SIG-M5 treated with dmso at 0.1 percent for 504 hours (cell line): ENCODE data around the gene CYP2U1.
"Not testable (repeated sequence)": the region's sequence is repeated elsewhere in the genome, so short reads cannot be mapped to it uniquely, and the experiment has no call there.

Experiments used
- DNase-seq: peaks from one replicate; lab custom pipeline; 2025; ENCODE audit not compliant: unreplicated experiment; lab: John Stamatoyannopoulos, UW

CYP2U1 gene

DNA sequence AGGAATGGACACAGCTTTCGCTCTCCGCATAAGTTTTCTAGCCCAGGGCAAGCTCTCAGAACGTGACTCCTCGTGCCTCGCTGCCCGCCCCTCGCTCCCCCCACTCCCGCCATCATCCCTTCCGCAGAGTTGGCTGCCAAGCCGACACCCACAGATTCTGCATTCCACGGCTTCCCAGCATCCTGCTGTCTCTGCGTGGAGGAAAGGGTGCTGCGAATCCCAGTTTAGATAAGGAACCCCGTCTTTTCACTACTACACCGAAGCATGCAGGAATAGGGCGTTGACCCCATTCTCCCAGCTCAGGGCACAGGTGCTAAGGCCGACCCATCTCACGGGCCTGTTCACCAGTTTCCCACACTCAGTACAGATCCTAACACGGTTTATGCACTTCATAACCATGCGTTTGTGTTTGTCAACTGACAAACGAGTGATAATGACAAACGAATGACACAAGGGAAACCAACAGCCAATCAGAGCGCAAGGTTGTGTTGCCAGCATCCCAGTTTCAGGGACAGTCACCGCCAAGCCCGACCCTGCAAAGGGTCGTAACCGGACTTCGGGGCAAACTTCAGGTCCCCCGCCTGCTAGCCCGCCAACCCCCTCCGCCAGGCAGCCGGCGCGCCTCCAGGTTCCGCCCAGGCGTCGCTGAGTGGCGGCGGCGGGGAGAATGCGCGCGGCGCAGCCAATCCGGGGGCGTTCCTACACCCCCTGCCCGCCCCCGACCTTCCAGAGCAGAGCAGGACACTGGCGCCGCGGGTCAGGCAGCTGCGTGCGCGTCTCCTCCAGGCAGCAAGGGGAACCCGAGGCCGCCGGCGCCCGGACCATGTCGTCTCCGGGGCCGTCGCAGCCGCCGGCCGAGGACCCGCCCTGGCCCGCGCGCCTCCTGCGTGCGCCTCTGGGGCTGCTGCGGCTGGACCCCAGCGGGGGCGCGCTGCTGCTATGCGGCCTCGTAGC lies at the start of gene CYP2U1:
CYP2U1 (plus strand) TSS at position 729 of the 954 bp plus-strand sequence; CDS start at position 824, 95 bp downstream.
- DNase-seq, result peak; percentile 63

DNA sequence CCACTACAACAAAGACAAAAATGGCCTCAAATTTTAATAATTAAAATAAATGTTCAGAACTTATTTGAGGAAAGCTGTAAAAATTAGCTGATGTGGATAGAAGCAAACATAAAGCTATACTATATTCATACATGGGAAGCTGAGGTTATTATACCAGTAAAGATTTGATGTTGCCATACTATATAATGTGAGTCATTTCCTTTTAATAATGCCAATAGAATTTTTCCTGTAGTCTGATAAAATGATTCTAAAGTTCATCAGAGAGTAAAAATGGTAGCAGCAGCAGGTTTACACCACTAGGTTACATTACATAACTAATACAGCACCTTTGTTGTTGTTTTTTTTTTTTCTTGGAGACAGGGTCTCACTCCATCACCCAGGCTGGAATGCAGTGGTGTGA lies 45.5 kb upstream of the CYP2U1 start:
- no peak for DNase-seq

DNA sequence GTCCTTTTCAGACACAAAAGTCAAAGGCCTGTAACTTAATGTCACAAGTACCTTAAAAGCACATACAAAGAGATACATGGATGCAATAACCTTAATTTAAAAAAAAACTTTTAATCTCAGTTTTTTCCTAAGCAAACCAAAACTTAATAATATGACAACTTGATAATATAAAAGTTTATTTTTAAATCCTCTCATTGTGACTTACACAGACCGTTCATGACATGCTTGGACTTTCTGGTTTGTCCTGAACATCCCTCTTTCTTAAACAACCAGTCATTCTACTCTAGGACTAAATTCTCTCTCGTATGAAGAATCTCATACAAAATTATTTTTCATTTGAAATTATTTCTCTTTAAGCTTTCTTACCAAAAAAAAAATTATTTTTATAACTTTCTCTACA lies 43.1 kb upstream of the CYP2U1 start:
- DNase-seq, result no peak

DNA sequence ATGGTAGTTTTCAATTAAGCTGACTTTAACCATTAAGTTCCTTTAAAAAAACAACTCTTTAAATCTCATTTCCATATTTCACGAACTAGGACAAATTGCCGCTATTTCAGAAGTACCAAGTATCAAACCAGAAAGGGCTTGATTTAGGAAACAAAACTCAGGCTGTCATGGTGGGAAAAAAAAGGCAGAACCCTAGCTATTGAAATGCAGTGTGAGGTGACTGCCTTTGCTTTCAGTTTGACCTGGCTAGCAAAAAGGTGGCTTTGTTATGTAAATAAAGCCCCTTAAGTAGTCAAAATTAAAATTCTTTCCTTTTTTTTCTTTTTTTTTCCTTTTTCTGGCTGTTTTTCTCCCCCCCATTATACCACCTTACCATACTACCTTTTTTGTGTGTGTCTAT lies 40.6 kb upstream of the CYP2U1 start:
- DNase-seq, result no peak

DNA sequence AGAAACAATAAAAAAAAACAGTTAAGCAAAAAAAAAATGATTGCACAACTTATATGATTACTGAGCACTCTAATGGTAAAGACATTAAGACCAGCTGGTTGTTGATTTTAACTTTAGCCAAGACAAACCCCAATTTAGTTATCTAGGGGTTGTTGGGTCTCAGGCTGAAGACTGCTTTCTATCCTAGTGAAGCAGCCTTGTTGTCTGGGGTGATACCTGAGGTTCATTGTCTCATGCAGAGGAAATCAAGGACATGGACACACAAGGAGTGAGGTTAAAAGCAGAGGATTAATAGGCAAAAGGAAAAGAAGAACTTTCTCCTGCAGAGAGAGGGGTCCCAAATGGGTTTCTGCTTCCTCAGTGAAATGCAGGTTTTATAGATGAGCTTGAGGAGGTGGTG lies 40.0 kb upstream of the CYP2U1 start:
- DNase-seq, result no peak

DNA sequence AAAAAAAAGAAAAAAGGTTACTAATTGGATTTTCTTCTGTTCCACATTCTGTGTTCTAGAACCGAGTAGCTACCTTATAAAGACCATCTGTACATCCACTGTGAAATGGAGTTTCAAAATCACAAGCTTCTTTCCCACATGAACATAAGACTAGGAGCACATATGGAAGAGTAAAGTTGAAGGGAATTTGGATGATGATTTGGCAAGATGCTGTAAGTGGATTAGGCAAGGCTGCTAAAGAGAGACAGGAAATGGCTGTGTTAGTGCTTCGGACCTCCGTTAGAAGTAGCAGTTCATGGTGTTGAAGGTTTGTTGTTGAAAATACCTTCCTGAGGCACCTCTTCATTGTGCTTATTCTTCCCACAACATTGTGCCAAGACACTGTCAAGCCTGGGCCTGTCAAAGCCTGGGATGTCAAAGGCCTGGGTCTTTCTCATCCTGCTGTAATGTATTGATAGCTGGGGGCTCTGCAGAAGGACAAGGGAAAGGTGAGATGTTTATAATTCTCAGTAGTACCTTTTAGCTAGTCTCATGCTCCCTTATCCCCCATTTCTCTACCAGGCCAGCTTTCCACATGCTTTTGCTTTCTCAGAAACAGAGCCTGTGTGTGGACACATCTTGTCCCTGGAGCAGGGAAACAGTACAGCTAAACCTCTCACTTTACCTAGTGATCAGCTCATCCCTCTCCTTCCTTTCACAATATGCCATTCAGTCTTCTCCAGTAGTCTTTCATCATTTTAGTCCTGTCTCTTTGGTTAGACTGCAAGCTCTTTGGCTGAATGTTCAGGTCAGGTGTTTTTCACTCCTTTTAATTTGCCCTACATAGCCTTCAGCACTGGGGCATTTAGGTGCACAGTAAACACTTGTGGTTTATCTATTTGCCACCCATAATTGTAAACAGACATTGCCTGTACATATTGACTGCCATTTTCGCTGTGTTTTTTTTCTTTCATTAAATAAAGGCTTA lies 37.9 kb upstream of the CYP2U1 start:
- no peak for DNase-seq

DNA sequence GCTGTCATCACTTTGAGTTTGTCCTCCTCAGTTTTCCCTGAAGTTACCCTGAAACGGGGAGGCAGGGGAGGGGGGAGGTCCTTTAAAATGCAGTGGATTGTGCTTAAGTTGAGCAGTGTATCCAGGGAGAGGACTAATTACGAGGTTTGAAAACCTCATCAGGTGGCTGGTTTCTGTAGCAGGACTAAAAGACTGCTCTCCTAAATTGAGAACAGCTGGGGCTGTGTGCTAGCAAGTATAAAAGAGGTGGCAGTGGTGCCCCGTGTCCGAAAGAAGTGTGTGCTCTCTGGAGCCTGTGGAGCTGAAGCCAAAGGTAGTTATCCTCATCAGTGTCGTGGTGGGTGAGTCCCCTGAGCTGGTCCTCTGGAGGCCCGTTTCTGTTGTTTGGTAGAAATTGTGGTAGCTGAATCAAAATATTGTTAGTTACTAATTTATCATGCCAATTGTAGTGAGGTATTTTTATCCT lies 37.2 kb upstream of the CYP2U1 start:
- DNase-seq, result no peak

DNA sequence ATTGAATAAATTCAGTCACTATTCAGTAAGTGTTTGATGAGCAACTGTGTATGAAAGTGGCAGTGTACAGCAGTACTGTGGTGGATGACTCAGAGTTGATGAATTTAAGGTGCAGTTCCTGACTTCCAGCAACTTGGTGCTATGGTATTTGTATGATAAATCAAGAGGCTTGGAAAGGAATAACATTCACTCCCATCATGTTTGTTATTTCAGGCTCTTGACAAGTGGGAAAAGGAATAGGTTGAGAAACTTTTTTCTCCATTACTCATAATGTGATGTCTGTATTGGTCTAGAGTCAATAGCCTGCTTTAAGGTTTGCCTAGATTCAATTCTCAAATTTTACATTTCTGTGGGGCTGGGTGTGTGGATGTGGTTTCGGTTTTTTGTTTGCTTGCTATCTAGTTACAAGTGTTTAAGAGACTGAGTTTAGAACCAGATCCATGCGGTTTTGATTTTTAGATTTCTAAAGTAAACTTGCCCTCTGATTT lies 35.1 kb upstream of the CYP2U1 start:
- peak; percentile 53 for DNase-seq

DNA sequence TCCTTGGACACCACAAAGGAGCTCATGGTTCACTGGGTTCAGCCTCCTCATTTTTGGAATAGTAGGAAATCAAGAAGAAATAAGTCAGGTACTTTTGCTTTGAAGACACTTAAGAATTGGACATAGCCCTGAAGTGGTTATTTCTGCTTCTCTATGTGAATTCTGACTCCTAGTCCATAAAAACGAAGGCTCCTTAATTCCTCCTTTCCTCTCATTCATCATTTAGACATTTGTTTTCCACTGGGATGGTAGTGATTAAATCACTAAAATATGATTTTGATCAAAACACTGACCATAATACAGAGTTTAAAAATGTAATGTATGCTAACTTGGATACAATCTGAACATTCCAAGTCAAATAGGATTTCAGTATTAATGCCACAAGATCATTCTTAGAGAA lies 34.7 kb upstream of the CYP2U1 start:
- no peak for DNase-seq

DNA sequence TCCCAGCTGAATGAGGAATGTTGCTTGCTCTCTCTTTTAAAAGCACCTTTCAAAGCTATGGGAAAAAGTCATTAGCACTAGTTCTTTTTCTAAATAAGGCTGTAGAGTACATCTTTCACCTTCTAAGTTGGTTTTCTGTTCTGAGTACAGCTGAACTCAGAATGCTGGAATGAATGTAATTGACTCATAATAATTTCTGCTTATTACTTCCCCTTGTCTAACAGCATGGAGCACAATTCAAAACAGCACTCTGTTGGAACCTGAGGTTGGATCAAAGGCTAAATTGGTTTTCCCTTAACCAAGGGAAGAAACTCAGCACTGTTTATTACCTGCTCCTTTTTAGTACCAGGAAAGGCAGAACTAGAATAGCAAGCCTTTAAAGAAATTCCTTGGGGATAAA lies 33.5 kb upstream of the CYP2U1 start:
- DNase-seq, result no peak

DNA sequence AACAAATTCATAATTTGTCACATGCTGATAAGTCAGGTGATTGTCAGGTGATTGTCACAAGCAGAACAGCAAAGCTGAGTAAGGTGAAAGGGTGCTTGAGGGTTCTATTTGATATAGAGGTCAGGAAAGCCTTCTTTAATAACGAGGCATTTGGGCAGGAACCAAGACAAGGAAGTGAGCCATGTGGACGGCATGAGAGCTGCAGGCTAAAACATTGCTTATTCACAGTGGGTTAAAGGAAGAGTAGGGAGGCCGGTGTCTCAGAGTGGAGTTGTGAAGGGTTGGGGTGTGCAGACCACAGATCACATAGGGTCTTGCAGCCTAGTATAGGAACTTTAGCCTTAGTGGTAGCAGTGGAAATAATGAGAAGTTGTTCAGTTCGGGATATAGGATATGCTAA lies 31.3 kb upstream of the CYP2U1 start:
- no peak for DNase-seq

DNA sequence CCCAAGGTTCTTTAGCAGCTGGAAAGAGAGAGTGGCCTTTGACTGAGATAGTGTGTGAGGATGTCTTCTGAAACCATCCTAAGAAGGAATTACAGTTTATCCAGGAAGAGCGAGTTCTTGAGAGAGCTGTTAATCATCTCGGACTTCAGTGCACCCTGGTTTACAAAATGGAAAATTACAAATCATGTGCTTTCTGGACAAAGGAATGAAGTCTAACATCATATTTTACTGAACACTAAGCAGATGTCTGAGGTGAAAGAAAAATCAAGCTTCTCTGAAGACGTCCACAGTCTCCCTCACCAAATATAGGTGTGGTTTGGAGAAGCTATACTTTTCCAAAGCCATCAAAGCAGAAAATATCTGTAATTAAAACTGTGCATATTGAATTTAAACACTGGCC lies 30.8 kb upstream of the CYP2U1 start:
- DNase-seq, result no peak

DNA sequence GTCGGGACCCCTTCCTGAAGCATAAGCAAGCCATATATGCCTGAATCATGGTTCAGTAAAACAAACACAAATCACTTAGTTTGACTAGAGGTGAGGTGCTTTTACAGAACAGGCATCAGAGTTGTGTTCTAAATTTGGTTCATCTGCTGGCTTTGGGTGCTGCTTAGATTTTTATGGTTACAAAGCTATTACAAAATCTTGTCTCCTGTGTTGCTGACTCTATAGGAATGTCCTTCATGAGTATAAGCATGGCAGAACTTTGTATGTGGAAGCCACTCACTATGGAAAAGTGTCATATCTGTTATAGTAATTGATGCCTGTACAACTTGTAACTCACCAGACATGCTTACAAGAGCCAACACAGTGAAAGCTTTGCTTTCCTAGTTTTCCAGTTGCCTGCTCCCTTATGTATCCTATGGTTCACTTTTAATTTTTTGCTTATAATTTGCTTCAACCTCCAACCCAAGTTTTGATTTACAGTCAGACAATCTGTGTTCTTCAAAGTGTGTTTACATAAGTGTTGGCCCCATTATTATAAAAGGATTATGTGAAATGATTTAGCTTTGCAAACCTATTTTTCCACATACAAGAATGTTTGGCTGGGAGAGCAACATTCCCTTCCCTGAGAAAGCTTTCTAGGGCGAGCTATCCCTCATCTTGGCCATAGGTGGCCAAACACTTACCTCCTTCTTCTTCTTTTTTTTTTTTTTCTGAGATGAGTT lies 30.0 kb upstream of the CYP2U1 start:
- DNase-seq, result no peak

DNA sequence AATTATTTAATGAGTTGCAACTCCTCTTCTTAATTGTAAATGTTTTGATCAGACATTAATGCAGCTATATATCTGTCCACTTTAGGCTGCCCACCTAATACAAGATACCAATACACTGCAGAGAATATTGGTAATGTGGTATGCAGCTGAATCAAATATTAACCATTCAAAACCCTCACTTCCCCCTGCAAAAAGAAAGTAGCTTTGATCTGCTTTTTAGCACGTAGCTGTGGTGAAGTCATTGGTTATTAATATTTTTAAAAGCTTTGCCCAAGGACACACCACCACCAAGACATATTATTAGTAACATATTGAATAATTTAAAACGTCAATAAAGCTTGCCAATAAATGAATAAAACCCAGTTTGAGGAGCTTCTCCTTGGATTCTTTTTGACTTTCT lies 28.6 kb upstream of the CYP2U1 start:
- no peak for DNase-seq

DNA sequence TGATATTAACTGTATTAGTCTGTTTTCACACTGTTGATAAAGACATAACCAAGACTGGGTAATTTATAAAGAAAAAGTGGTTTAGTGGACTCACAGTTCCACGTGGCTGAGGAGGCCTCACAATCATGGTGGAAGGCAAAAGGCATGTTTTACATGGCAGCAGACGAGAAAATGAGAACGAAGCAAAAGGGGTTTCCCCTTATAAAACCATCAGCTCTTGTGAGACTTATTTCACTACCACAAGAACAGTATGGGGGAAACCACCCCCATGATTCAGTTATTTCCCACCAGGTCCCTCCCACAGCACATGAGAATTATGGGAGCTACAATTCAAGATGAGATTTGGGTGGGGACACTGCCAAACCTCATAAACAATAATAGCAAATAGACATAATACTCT lies 26.3 kb upstream of the CYP2U1 start:
- not testable (repeated sequence) for DNase-seq

DNA sequence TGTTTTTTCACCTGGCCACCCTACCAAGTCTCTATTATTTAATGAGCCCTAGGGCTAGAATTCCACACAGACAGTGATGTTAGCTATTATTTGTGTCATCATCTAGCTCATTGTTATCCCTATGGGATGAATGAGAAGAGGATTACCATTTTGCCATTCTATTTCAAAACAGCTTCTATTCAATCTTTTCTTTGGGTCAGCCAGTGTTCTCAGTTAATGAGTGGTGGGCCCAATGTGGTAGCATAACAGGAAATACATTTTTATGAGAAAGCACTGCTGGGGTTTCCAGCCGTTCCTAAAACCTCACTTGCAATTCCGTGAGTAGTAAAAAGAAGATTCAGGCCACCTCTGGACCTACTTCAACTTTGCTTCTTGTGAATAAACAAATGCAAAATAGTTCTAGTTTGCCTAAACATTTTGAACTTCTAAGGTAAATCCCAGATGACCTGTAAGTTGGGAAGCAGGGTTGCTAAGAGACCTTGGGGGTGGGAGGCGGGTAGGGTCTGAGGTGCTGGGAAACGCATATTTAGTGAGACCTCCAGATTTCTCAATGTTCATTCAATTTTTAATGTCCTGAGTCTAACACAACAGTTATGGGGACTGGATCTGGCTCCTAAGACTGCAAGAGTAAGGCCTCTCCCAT lies 24.8 kb upstream of the CYP2U1 start:
- DNase-seq, result no peak

DNA sequence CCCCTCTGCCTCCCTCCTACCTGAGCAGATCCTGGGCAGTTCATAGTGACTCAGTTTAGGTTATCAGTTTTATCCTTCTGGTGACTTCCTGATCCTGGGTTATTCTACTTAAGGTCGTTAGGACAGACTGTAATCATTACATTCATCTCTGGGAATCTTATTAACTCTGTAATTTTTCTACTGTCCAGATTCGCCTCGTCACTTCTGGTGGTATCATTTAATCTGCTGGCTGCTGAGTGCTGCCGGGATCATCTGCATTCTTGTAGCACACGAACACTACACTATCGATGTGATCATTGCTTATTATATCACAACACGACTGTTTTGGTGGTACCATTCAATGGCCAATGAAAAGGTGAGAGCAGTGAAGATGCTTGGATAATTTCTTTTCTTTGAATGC lies 23.0 kb upstream of the CYP2U1 start:
- no peak for DNase-seq

DNA sequence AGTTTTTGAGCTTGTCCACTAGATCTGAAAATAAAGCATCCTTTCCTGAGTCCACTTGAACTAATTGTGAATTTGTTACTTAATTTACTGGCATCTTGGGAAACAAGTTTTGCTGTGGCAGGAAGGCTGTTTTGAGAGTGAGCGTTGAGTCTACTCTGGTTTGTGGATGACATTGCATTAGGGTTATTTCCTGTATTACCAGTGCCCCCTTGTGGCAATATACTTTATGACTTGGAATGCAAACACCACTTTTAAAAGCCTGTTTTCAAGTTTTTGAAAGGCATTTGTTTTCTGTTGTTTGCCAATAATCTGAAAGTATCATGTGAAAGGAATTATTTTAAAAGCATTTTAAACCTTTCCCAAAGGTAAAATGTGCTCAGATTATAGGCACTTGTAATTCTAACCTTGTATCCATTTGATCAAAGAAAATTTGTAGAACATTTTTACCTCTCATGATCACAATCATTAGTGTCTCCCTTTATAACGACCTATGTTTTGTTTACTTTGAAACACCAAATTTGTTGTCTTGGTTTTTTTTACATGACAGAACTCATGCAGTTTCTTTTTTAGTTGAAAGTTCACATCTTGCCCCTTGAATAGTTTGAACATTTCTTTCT lies 18.0 kb upstream of the CYP2U1 start:
- DNase-seq, result peak; percentile 75

DNA sequence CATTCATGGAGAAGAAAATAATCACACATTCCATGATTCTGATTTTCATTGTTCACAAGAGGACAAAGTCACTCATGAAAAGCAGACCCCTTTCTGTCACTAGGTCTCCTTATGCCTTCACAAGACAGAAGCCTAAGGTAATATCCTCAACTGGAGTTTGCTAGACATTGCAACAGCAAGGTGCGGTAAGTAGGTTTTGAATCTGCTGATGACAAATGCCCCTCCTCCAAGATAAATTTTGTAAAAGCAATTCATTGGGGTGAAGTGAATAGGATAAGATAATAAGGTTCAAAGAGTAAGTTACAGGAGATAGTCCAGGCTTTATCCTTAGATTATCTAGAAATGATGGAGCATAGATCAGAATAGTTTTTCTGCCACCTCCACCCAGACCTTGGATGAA lies 16.1 kb upstream of the CYP2U1 start:
- DNase-seq, result no peak

DNA sequence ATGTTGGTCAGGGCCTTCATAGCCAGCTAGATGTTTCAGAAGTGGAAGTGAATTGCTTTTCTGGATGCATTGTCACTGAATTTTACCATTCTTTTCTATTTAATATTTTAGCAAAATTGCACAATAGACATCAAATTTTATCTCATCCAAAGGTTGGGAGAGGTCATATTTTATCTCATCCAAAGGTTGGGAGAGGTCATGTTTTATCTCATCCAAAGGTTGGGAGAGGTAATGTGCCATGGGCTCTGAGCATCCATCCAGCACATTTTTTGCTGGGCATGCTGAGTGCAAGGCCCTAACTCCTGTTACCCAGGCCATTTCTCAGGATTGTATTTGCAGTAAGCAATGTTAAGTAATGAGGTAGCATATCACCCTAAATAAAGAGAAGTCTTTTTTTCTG lies 14.7 kb upstream of the CYP2U1 start:
- no peak for DNase-seq
